Stomach (tissue), 4 donors: ENCODE data around the gene MAGED1.

Experiments used
- CTCF ChIP-seq, 7 experiments: fragments of 450-650 bp in 4 of 7; fragments of 200-600 bp in 3 of 7; sonication (generic) in 3 of 7; IDR thresholded peaks; one replicate each; pipeline ENCODE4 v1.5.1; 2016 to 2019; ENCODE audit warnings: antibody characterized with exemption in 7 of 7, control low read depth in 2 of 7, mild to moderate bottlenecking in 1 of 7
- EP300 ChIP-seq: sonication (generic); formaldehyde crosslinking; IDR thresholded peaks from one replicate; pipeline ENCODE4 v1.6.1; 2017; ENCODE audit warnings: antibody characterized with exemption
- POLR2A ChIP-seq, 4 donors: fragments of 450-650 bp; IDR thresholded peaks; one replicate each; pipeline ENCODE4 v1.6.1; 2016; ENCODE audit warnings: antibody characterized with exemption in 4 of 4, control low read depth in 2 of 4, mild to moderate bottlenecking in 1 of 4, moderate library complexity in 1 of 4
- POLR2AphosphoS5 ChIP-seq, 3 donors: sonication (generic); formaldehyde crosslinking; IDR thresholded peaks; one replicate each; pipeline ENCODE4 v1.6.1; 2016; ENCODE audit warnings: antibody characterized with exemption in 3 of 3

DNA sequence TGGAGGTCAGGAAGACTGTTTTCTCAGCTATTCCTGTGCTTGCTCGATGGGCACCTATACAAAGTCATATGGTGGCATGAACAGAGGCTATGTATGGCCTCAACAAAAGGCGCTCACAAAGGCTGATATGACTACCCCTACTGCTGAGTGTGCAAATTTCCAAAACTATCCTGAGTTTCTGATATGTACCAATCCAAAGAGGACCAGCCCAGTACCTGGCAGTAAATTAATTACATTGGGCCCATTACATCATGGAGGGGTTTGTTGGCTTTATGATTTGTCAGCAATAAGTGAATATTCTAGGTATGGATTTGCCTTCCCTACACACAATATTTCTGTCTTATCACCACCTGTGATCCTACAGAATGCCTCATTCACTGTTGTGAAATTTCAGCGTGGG lies 12.3 kb downstream of the MAGED1 start:
- TF ChIP-seq CTCF (IDR thresholded peaks at IDR 0.05) (no peak), POLR2AphosphoS5 (IDR thresholded peaks at IDR 0.05) (no peak), EP300 (no peak), POLR2A (IDR thresholded peaks at IDR 0.05) (no peak)
